Peyer's patch (tissue), 4 donors: ENCODE data around the gene L3MBTL4.

Experiments used
- CTCF ChIP-seq, 6 experiments: fragments of 450-650 bp in 4 of 6; fragments of 200-600 bp in 2 of 6; sonication (generic) in 1 of 6; IDR thresholded peaks; one replicate each; pipeline ENCODE4 v1.5.1; 2017 to 2019; ENCODE audit warnings: antibody characterized with exemption in 6 of 6, mild to moderate bottlenecking in 3 of 6, moderate library complexity in 1 of 6
- POLR2A ChIP-seq, 2 donors: fragments of 450-650 bp; IDR thresholded peaks; one replicate each; pipeline ENCODE4 v1.5.1; 2017; ENCODE audit warnings: antibody characterized with exemption in 2 of 2, mild to moderate bottlenecking in 2 of 2, moderate library complexity in 2 of 2

- TF ChIP-seq CTCF (IDR thresholded peaks at IDR 0.05) (no peak), POLR2A (IDR thresholded peaks at IDR 0.05) (no peak)
Measured at GRCh38 chr18:5992381-5992780, 422.3 kb downstream of the L3MBTL4 start.
